ES-I3 (cell line): Measurements from ENCODE around the gene ZC3H10.

ENCODE experiments used
- H3K36me3 ChIP-seq: 2 replicates; pipeline ENCODE4 v1.6.1; 2013; ENCODE audit warnings: mild to moderate bottlenecking, low read length, control low read depth, moderate library complexity; ENCODE audit not compliant: insufficient read depth
- H3K4me1 ChIP-seq: 2 replicates; pipeline ENCODE4 v1.6.1; 2013; ENCODE audit warnings: mild to moderate bottlenecking, control low read depth, low read length; ENCODE audit not compliant: insufficient read depth
- H3K9ac ChIP-seq: 2 replicates; pipeline ENCODE4 v1.6.1; 2013; ENCODE audit warnings: low read depth, mild to moderate bottlenecking, low read length, moderate library complexity
- H3K9me3 ChIP-seq: 2 replicates; pipeline ENCODE4 v1.6.1; 2013; ENCODE audit warnings: mild to moderate bottlenecking, low read length, moderate library complexity; ENCODE audit not compliant: control insufficient read depth, insufficient read depth

The ZC3H10 gene

GRCh38 chr12:56086096-56086495 is 32.0 kb upstream of the ZC3H10 start:
- Histone ChIP-seq H3K36me3 (no peaks in the 10 kb centered on the region; the same call in 1 of the 2 replicates), H3K9me3 (no peaks in the 10 kb centered on the region), H3K9ac (no peak overlapping the region), H3K4me1 (peaks cover 28% of the 10 kb centered on the region)

GRCh38 chr12:56086608-56087007 is 31.5 kb upstream of the ZC3H10 start:
- no peaks in the 10 kb centered on the region for H3K9me3 ChIP-seq
- H3K9ac ChIP-seq: no peak overlapping the region
- H3K4me1 ChIP-seq: peaks cover 22% of the 10 kb centered on the region
- no peaks in the 10 kb centered on the region; the same call in 1 of the 2 replicates for H3K36me3 ChIP-seq

- H3K4me1 ChIP-seq: peaks cover 16% of the 10 kb centered on the region
- no peak overlapping the region for H3K9ac ChIP-seq
- H3K9me3 ChIP-seq: no peaks in the 10 kb centered on the region
- H3K36me3 ChIP-seq: no peaks in the 10 kb centered on the region; the same call in 1 of the 2 replicates
Measured at GRCh38 chr12:56087220-56087619, 30.8 kb upstream of the ZC3H10 start.

- Histone ChIP-seq H3K9ac (no peak overlapping the region), H3K36me3 (peaks cover 15% of the 10 kb centered on the region; the same call in 1 of the 2 replicates), H3K4me1 (no peaks in the 10 kb centered on the region)
Measured at GRCh38 chr12:56097738-56098137, 20.3 kb upstream of the ZC3H10 start.

GRCh38 chr12:56098592-56098991 is 19.5 kb upstream of the ZC3H10 start:
- peaks cover 13% of the 10 kb centered on the region; the same call in 1 of the 2 replicates for H3K36me3 ChIP-seq
- no peaks in the 10 kb centered on the region for H3K9me3 ChIP-seq
- 0 out of 2 replicates have a peak, but pooled peaks cover 3% of the 10 kb centered on the region for H3K4me1 ChIP-seq
- no peak overlapping the region for H3K9ac ChIP-seq

More at GRCh38 chr12:56097738-56098137, 20.3 kb upstream of the ZC3H10 start:
- H3K9me3 ChIP-seq: no peaks in the 10 kb centered on the region

- no peak overlapping the region for H3K9ac ChIP-seq
- H3K9me3 ChIP-seq: no peaks in the 10 kb centered on the region
- H3K36me3 ChIP-seq: peaks cover 5% of the 10 kb centered on the region; the same call in 1 of the 2 replicates
- H3K4me1 ChIP-seq: 0 out of 2 replicates have a peak, but pooled peaks cover 3% of the 10 kb centered on the region
Measured at GRCh38 chr12:56099787-56100186, 18.3 kb upstream of the ZC3H10 start.

- peaks cover 2% of the 10 kb centered on the region; the same call in 1 of the 2 replicates for H3K36me3 ChIP-seq
- H3K9me3 ChIP-seq: no peaks in the 10 kb centered on the region
- H3K4me1 ChIP-seq: peaks cover 10% of the 10 kb centered on the region
- H3K9ac ChIP-seq: no peak overlapping the region
Measured at GRCh38 chr12:56101045-56101444, 17.0 kb upstream of the ZC3H10 start.

- H3K9ac ChIP-seq: no peak overlapping the region
- no peaks in the 10 kb centered on the region for H3K9me3 ChIP-seq
- H3K4me1 ChIP-seq: peaks cover 14% of the 10 kb centered on the region
- H3K36me3 ChIP-seq: peaks cover 14% of the 10 kb centered on the region
Measured at GRCh38 chr12:56102683-56103065, 15.4 kb upstream of the ZC3H10 start.

GRCh38 chr12:56103066-56103711 is 14.9 kb upstream of the ZC3H10 start:
- H3K9ac ChIP-seq: peak overlapping the region; percentile 72
- no peaks in the 10 kb centered on the region for H3K9me3 ChIP-seq
- peaks cover 14% of the 10 kb centered on the region for H3K4me1 ChIP-seq
- H3K36me3 ChIP-seq: peaks cover 19% of the 10 kb centered on the region

- no peaks in the 10 kb centered on the region for H3K9me3 ChIP-seq
- H3K36me3 ChIP-seq: peaks cover 22% of the 10 kb centered on the region
- H3K4me1 ChIP-seq: peaks cover 14% of the 10 kb centered on the region
- peak overlapping the region; percentile 72 for H3K9ac ChIP-seq
Measured at GRCh38 chr12:56103823-56104108, 14.3 kb upstream of the ZC3H10 start.

GRCh38 chr12:56104109-56104814 is 13.8 kb upstream of the ZC3H10 start, which contains the start of gene PA2G4:
TSS of gene PA2G4 (plus strand) at chr12:56104559. CDS start at chr12:56104738, 179 bp downstream.
- H3K36me3 ChIP-seq: peaks cover 22% of the 10 kb centered on the region
- H3K9me3 ChIP-seq: no peaks in the 10 kb centered on the region
- H3K4me1 ChIP-seq: peaks cover 14% of the 10 kb centered on the region
- H3K9ac ChIP-seq: peak within 1 kb of the TSS; percentile 72

GRCh38 chr12:56104815-56105608 is 13.1 kb upstream of the ZC3H10 start:
- Histone ChIP-seq H3K9ac (peak overlapping the region; percentile 72), H3K9me3 (no peaks in the 10 kb centered on the region), H3K4me1 (peaks cover 14% of the 10 kb centered on the region), H3K36me3 (peaks cover 28% of the 10 kb centered on the region)

GRCh38 chr12:56105609-56105902 is 12.5 kb upstream of the ZC3H10 start:
- Histone ChIP-seq H3K9ac (peak overlapping the region; percentile 72), H3K4me1 (peaks cover 14% of the 10 kb centered on the region), H3K36me3 (peaks cover 33% of the 10 kb centered on the region)

GRCh38 chr12:56107242-56107641 is 10.8 kb upstream of the ZC3H10 start:
- Histone ChIP-seq H3K9me3 (no peaks in the 10 kb centered on the region), H3K36me3 (peaks cover 39% of the 10 kb centered on the region), H3K9ac (no peak overlapping the region), H3K4me1 (peaks cover 14% of the 10 kb centered on the region)

More at GRCh38 chr12:56105609-56105902, 12.5 kb upstream of the ZC3H10 start:
- no peaks in the 10 kb centered on the region for H3K9me3 ChIP-seq
